ENCODE data around the gene TTC34.

GRCh38 chr1:2623571-2624337 is 177.7 kb downstream of the TTC34 start:
- no peak for TF ChIP-seq POLR2A (IDR thresholded peaks at IDR 0.05; ENCODE audit: low read depth, low read length)
- TF ChIP-seq CTCF (conservative IDR thresholded peaks at IDR 0.05; ENCODE audit: low read depth, low read length) = no peak
- no peak for TF ChIP-seq MAZ (IDR thresholded peaks at IDR 0.05; ENCODE audit: borderline replicate concordance, low read depth, low read length)
- no peak for TF ChIP-seq USF2 (IDR thresholded peaks at IDR 0.05; ENCODE audit: low read depth, low read length)
